K562 (cell line): Measurements from ENCODE around the gene CXCR6. TPM values are rescaled to one million over a fixed set of nuclear protein-coding genes. Genes with fewer than 3 reads are reported as not detected.
A peak's percentile ranks its signal among the peaks of the same experiment; 100 is the strongest.

ENCODE experiments used
- ATAC-seq: fragments of 200-7000 bp; cut with Tn5 transposase; 3 replicates; pipeline ENCODE4 v1.9.1; 2020; ENCODE audit warnings: moderate library complexity
- BruUV-seq: library from RNA; stranded (reverse); fragments of 400-500 nt; replicated peaks from 2 replicates; lab custom pipeline; 2021; lab: Mats Ljungman, UMichigan
- CTCF ChIA-PET: fragments of 300-600 bp; formaldehyde crosslinking; extraction: SDS; loops from one replicate; lab custom pipeline; 2021; ENCODE audit warnings: low intra/inter-chr PET ratio; lab: Yijun Ruan, JAX
- POLR2A ChIA-PET: fragments of 300-600, 350-650 bp; sonication (Branson Sonifier 250); formaldehyde crosslinking; extraction: SDS; loops from one replicate; lab custom pipeline; 2021; ENCODE audit warnings: antibody characterized with exemption, inconsistent platforms; lab: Yijun Ruan, JAX
- DNase-seq, 4 experiments: peaks; one replicate each; pipeline versions ENCODE4 v3.0.0 to v3.0.0-alpha.2; 2011 to 2018; ENCODE audit warnings: low spot score in 3 of 4, mixed read lengths in 3 of 4; ENCODE audit errors: extremely low read depth in 1 of 4
- FAIRE-seq: peaks from 2 replicates; lab custom pipeline; 2011; peaks lifted over from hg19 to GRCh38; lab: Jason Lieb, UNC
- H2AFZ ChIP-seq: 2 replicates; pipeline ENCODE4 v1.6.0; 2011; ENCODE audit warnings: low read depth, low read length, control low read depth, inconsistent platforms
- H3K27ac ChIP-seq: fragments of 200-600 bp; 3 replicates; pipeline ENCODE4 v1.8.0; 2011; ENCODE audit warnings: low read depth, mild to moderate bottlenecking, control low read depth, inconsistent platforms, low read length, moderate library complexity, mixed read lengths; ENCODE audit errors: extremely low read depth
- H3K27me3 ChIP-seq, 2 experiments: fragments of 300-600 bp in 1 of 2; 2 replicates in 1 of 2; 3 replicates in 1 of 2; pipeline versions ENCODE4 v1.6.0 to v1.8.0; 2011; ENCODE audit warnings: inconsistent platforms in 2 of 2, low read length in 2 of 2, mild to moderate bottlenecking in 1 of 2, mixed read lengths in 1 of 2, moderate library complexity in 1 of 2; ENCODE audit not compliant: control insufficient read depth in 2 of 2, insufficient read depth in 2 of 2
- H3K36me3 ChIP-seq: fragments of 300-600 bp; 3 replicates; pipeline ENCODE4 v1.8.0; 2011; ENCODE audit warnings: mild to moderate bottlenecking, low read length, inconsistent platforms; ENCODE audit not compliant: control insufficient read depth, insufficient read depth
- H3K4me1 ChIP-seq, 2 experiments: fragments of 200-600 bp in 1 of 2; replicated peaks in 1 of 2; 2 replicates in 1 of 2; 3 replicates in 1 of 2; pipeline versions ENCODE4 v1.5.1 to v1.8.0; 2011; ENCODE audit warnings: inconsistent platforms in 2 of 2, low read length in 2 of 2, mild to moderate bottlenecking in 1 of 2, mixed read lengths in 1 of 2, moderate library complexity in 1 of 2; ENCODE audit not compliant: control insufficient read depth in 2 of 2, insufficient read depth in 2 of 2
- H3K4me2 ChIP-seq: 2 replicates; pipeline ENCODE4 v1.6.1; 2011; ENCODE audit warnings: low read length, control low read depth, inconsistent platforms, mixed read lengths; ENCODE audit not compliant: insufficient read depth
- H3K4me3 ChIP-seq: fragments of 200-600 bp; sonication (generic), shearing (Covaris generic); 2 replicates; pipeline ENCODE4 v1.5.1; 2016; ENCODE audit warnings: control low read depth, inconsistent platforms
- H3K79me2 ChIP-seq: fragments of 200-600 bp; 3 replicates; pipeline ENCODE4 v1.8.0; 2011; ENCODE audit warnings: low read length, inconsistent platforms; ENCODE audit not compliant: control insufficient read depth, insufficient read depth
- H3K9ac ChIP-seq, 2 experiments: 2 replicates each; pipeline versions ENCODE4 v1.6.0 to v1.6.1; 2011; ENCODE audit warnings: low read depth in 2 of 2, low read length in 2 of 2, control low read depth in 1 of 2, inconsistent platforms in 1 of 2, mild to moderate bottlenecking in 1 of 2, mixed read lengths in 1 of 2; ENCODE audit not compliant: insufficient read depth in 1 of 2
- H3K9me1 ChIP-seq: one replicate; pipeline ENCODE4 v1.6.0; 2011; ENCODE audit warnings: inconsistent platforms, mild to moderate bottlenecking, low read length, moderate library complexity; ENCODE audit not compliant: control insufficient read depth, insufficient read depth
- H3K9me3 ChIP-seq: replicated peaks from 2 replicates; pipeline ENCODE4 v1.5.1; 2011; ENCODE audit warnings: low read depth, low read length, inconsistent platforms; ENCODE audit not compliant: control insufficient read depth, insufficient read depth
- H4K20me1 ChIP-seq: replicated peaks from 2 replicates; pipeline ENCODE4 v1.6.1; 2011; ENCODE audit warnings: low read length, inconsistent platforms, mixed read lengths; ENCODE audit not compliant: control insufficient read depth, insufficient read depth
- BCOR ChIP-seq: fragments of 450-650 bp; IDR thresholded peaks from 2 replicates; pipeline ENCODE4 v1.6.1; 2016
- GMEB1 ChIP-seq: fragments of 250-450 bp; sonication (Bioruptor Pico); IDR thresholded peaks from 2 replicates; pipeline ENCODE4 v1.4.0; 2020; ENCODE audit warnings: mild to moderate bottlenecking
- MXI1 ChIP-seq: IDR thresholded peaks from 2 replicates; pipeline ENCODE4 v1.6.1; 2011; ENCODE audit warnings: low read depth, mild to moderate bottlenecking, improper control_type of control experiment, low read length
- NFIX ChIP-seq: fragments of 250-450 bp; sonication (Bioruptor Pico); IDR thresholded peaks from 2 replicates; pipeline ENCODE4 v1.4.0; 2020; ENCODE audit warnings: low read depth, mild to moderate bottlenecking, moderate library complexity
- PRDM10 ChIP-seq: fragments of 450-650 bp; IDR thresholded peaks from 2 replicates; pipeline ENCODE4 v1.6.1; 2018; ENCODE audit not compliant: partially characterized antibody
- WGBS: fragments of 100-300 bp; shearing (Covaris generic); methylation state at CpG from one replicate; pipeline ENCODE4 v1.1.6; 2016; ENCODE audit warnings: low coverage, mixed read lengths; ENCODE audit not compliant: insufficient coverage; ENCODE audit errors: missing lambda C conversion rate; 5-methylcytosine and 5-hydroxymethylcytosine counted together
- in situ Hi-C: fragments of 300-500 bp; cut with MboI; formaldehyde crosslinking; loops from 4 replicates; pipeline ENCODE4 v1.15.0; 2018; ENCODE audit warnings: inconsistent platforms, mixed read lengths
- intact Hi-C: fragments of 100-400 bp; cut with micrococcal nuclease; formaldehyde crosslinking; loops from 2 replicates; pipeline ENCODE4 v1.14.2; 2022
- polyA plus RNA-seq, 8 experiments: library from polyadenylated mRNA; depleted of rRNA in 4 of 8; stranded (reverse) in 5 of 8; unstranded in 3 of 8; fragments of >200 nt; fragmentation: Nextera tagmentation in 2 of 8; fragmentation: Illumina TruSeq in 1 of 8; extraction: Ambion mirVana in 2 of 8; extraction: Trizol in 1 of 8; gene quantifications; 2 replicates each; pipeline versions ENCODE4 v1.2.1 to v1.2.3, GENCODE V29; 2011 to 2014; ENCODE audit warnings: inconsistent platforms in 1 of 8, missing spikeins in 1 of 8
- total RNA-seq, 7 experiments: library from RNA; depleted of rRNA in 6 of 7; stranded (reverse); fragments of >200 nt in 6 of 7; fragmentation: Illumina TruSeq in 2 of 7; extraction: Trizol in 2 of 7; gene quantifications; 2 replicates each; pipeline versions ENCODE4 v1.2.1 to v1.2.3, GENCODE V29; 2011 to 2021; ENCODE audit warnings: low replicate concordance in 1 of 7

CXCR6 gene
- total and polyA plus RNA-seq, 9 of the 15 experiments (the other 6 are each of a cell fraction or from before 2014, with no cell fraction given), result 0.28 TPM; not detected in 8

GRCh38 chr3:45942051-45942825, 1.0 kb upstream of the CXCR6 start:
- intact Hi-C loops (no loop called here), in situ Hi-C loops (loop anchor here (5.0 kb wide), 1 partner anchor 135 kb away; no protein-coding TSS in a partner anchor)
- FAIRE-seq, result no peak

More at GRCh38 chr3:45942051-45942825, 1.0 kb upstream of the CXCR6 start:
- no peak for ATAC-seq
- TF ChIP-seq PRDM10 (no peak), NFIX (CRISPR knock-in tag) (0 out of 2 replicates have a peak, but pooled peaks have one; percentile 5), BCOR (no peak), MXI1 (no peak), GMEB1 (CRISPR knock-in tag) (0 out of 2 replicates have a peak, but pooled peaks have one; percentile 11)
- TF ChIP-seq, all 486 proteins: peak for 2
- Histone ChIP-seq H3K36me3 (peaks cover 32% of the 10 kb centered on the region; the same call in 2 of the 3 replicates), H2AFZ (no peak overlapping the region), H3K4me1 (peaks cover 4 to 6% of the 10 kb centered on the region in 2 experiments; a peak in 1 of 5 replicates), H3K79me2 (no peaks in the 10 kb centered on the region), H3K4me2 (no peak overlapping the region), H3K27me3 (no peaks in the 10 kb centered on the region), H4K20me1 (0 out of 2 replicates have a peak, but pooled peaks cover 10% of the 10 kb centered on the region), H3K4me3 (no peak overlapping the region), H3K9me1 (no peaks in the 10 kb centered on the region), H3K9me3 (no peaks in the 10 kb centered on the region), H3K27ac (no peak overlapping the region), H3K9ac (no peak overlapping the region)
- 48% methylated on average over 6 of the region's 6 CpGs for WGBS
- POLR2A ChIA-PET, result interaction anchor here (1.0 kb wide), 1 partner anchor 9 kb away, joined by 3 read pairs; no protein-coding TSS in a partner anchor
- BruUV-seq, result no TSS peak
- CTCF ChIA-PET, result no interaction called here
- DNase-seq, result no peak
